ENCODE data around the gene MAPK13.

- TF ChIP-seq CTCF (IDR thresholded peaks at IDR 0.05) (no peak), POLR2A (IDR thresholded peaks at IDR 0.05) (no peak)
These were observed 34.6 kb upstream of the MAPK13 start for GRCh38 chr6:36095497-36096391.

Measured in uterus (tissue), 2 donors.